Fibroblast of lung (primary cell): ENCODE measurements around the gene CLDN4. TPM values are rescaled to one million over a fixed set of nuclear protein-coding genes. Genes with fewer than 3 reads are reported as not detected.

Experiments
- DNase-seq, 2 donors: peaks; one replicate each; pipeline versions ENCODE4 v3.0.0 to v3.0.0-alpha.2; 2010; ENCODE audit warnings: low read depth in 2 of 2
- H2AFZ ChIP-seq: 2 replicates; pipeline ENCODE4 v1.5.1; 2012; ENCODE audit warnings: low read length, control low read depth, inconsistent platforms
- H3K27ac ChIP-seq: 2 replicates; pipeline ENCODE4 v1.5.1; 2011; ENCODE audit warnings: low read length, control low read depth; ENCODE audit not compliant: insufficient read depth
- H3K27me3 ChIP-seq: 2 replicates; pipeline ENCODE4 v1.5.1; 2011; ENCODE audit warnings: mild to moderate bottlenecking, low read length; ENCODE audit not compliant: control insufficient read depth, insufficient read depth
- H3K36me3 ChIP-seq: 2 replicates; pipeline ENCODE4 v1.5.1; 2011; ENCODE audit warnings: low read length; ENCODE audit not compliant: control insufficient read depth, insufficient read depth
- H3K4me1 ChIP-seq: 2 replicates; pipeline ENCODE4 v1.5.1; 2011; ENCODE audit warnings: low read length; ENCODE audit not compliant: control insufficient read depth, insufficient read depth; ENCODE audit errors: extremely low read depth
- H3K4me2 ChIP-seq: 2 replicates; pipeline ENCODE4 v1.5.1; 2011; ENCODE audit warnings: low read length, control low read depth; ENCODE audit not compliant: insufficient read depth; ENCODE audit errors: extremely low read depth
- H3K4me3 ChIP-seq, 4 experiments: fragments of 200-600 bp in 1 of 4; sonication (generic) in 1 of 4; replicated peaks in 1 of 4; 2 replicates each; pipeline ENCODE4 v1.5.1; 2011 to 2016; ENCODE audit warnings: low read length in 4 of 4, low read depth in 3 of 4, mild to moderate bottlenecking in 3 of 4, control low read depth in 2 of 4, inconsistent platforms in 1 of 4, mixed read lengths in 1 of 4; ENCODE audit not compliant: insufficient read depth in 1 of 4; ENCODE audit errors: control extremely low read depth in 1 of 4
- H3K79me2 ChIP-seq: 2 replicates; pipeline ENCODE4 v1.5.1; 2012; ENCODE audit warnings: mild to moderate bottlenecking, low read length, inconsistent platforms; ENCODE audit not compliant: control insufficient read depth, insufficient read depth
- H3K9ac ChIP-seq: 2 replicates; pipeline ENCODE4 v1.5.1; 2011; ENCODE audit warnings: mild to moderate bottlenecking, low read length, control low read depth; ENCODE audit not compliant: insufficient read depth
- H3K9me3 ChIP-seq: 2 replicates; pipeline ENCODE4 v1.5.1; 2012; ENCODE audit warnings: low read depth, low read length; ENCODE audit not compliant: control insufficient read depth, insufficient read depth
- H4K20me1 ChIP-seq: 2 replicates; pipeline ENCODE4 v1.5.1; 2011; ENCODE audit warnings: low read length; ENCODE audit not compliant: control insufficient read depth, insufficient read depth; ENCODE audit errors: extremely low read depth
- CTCF ChIP-seq, 2 donors: IDR thresholded peaks in 1 of 2; conservative IDR thresholded peaks in 1 of 2; 1 replicate in 1 of 2; 2 replicates in 1 of 2; pipeline ENCODE4 v1.5.1; 2011 to 2012; ENCODE audit warnings: low read length in 2 of 2, control low read depth in 1 of 2, inconsistent platforms in 1 of 2, low read depth in 1 of 2, mild to moderate bottlenecking in 1 of 2
- EZH2 ChIP-seq: IDR thresholded peaks from 2 replicates; pipeline ENCODE4 v1.5.1; 2012; ENCODE audit warnings: low read length, control low read depth, mild to moderate bottlenecking; ENCODE audit errors: missing control alignments
- polyA plus RNA-seq, 2 donors: library from polyadenylated mRNA; depleted of rRNA in 1 of 2; stranded (reverse) in 1 of 2; unstranded in 1 of 2; fragments of >200 nt; gene quantifications; 2 replicates each; pipeline ENCODE4 v1.2.1, GENCODE V29; 2011 to 2012; ENCODE audit warnings: missing spikeins in 1 of 2
- total RNA-seq: library from RNA; depleted of rRNA; stranded (reverse); fragments of >200 nt; gene quantifications from 2 replicates; pipeline ENCODE4 v1.2.1, GENCODE V29; 2014

The CLDN4 gene
- total and polyA plus RNA-seq, 2 donors (not counting 1 experiment from before 2014, with no cell fraction given): under 0.01 to 0.51 TPM

GRCh38 chr7:73856941-73857340 is 26.1 kb downstream of the CLDN4 start:
- H3K36me3 ChIP-seq: no peaks in the 10 kb centered on the region

GRCh38 chr7:73858807-73859206 is 28.0 kb downstream of the CLDN4 start:
- no peak overlapping the region for H3K4me3 ChIP-seq
- H3K27me3 ChIP-seq: no peaks in the 10 kb centered on the region
- no peak for DNase-seq
- no peak for TF ChIP-seq CTCF (conservative IDR thresholded peaks at IDR 0.05 in 1 of 2, IDR thresholded peaks at IDR 0.05 in 1 of 2; ENCODE audit: low read depth in 1 of 2, low read length in 2 of 2)
- TF ChIP-seq EZH2: no peak
- no peak overlapping the region for H3K9ac ChIP-seq
- no peaks in the 10 kb centered on the region for H3K79me2 ChIP-seq
- no peaks in the 10 kb centered on the region for H3K9me3 ChIP-seq
- no peaks in the 10 kb centered on the region for H3K36me3 ChIP-seq
- H2AFZ ChIP-seq: no peak overlapping the region
- H3K27ac ChIP-seq: no peak overlapping the region
- no peak overlapping the region for H3K4me2 ChIP-seq
- no peaks in the 10 kb centered on the region for H3K4me1 ChIP-seq
- H4K20me1 ChIP-seq: no peaks in the 10 kb centered on the region

More at GRCh38 chr7:73856941-73857340, 26.1 kb downstream of the CLDN4 start:
- H3K79me2 ChIP-seq: no peaks in the 10 kb centered on the region
- no peak overlapping the region for H3K4me3 ChIP-seq
- no peaks in the 10 kb centered on the region for H3K4me1 ChIP-seq
- no peak overlapping the region for H3K9ac ChIP-seq
- no peaks in the 10 kb centered on the region for H4K20me1 ChIP-seq
- H2AFZ ChIP-seq: no peak overlapping the region
- H3K9me3 ChIP-seq: no peaks in the 10 kb centered on the region
- no peak overlapping the region for H3K4me2 ChIP-seq
- no peaks in the 10 kb centered on the region for H3K27me3 ChIP-seq
- no peak overlapping the region for H3K27ac ChIP-seq
- TF ChIP-seq EZH2 (no peak), CTCF (conservative IDR thresholded peaks at IDR 0.05 in 1 of 2, IDR thresholded peaks at IDR 0.05 in 1 of 2; ENCODE audit: low read depth in 1 of 2, low read length in 2 of 2) (no peak)
- DNase-seq: no peak

GRCh38 chr7:73860859-73861258 is 30.1 kb downstream of the CLDN4 start, which contains the start of gene TMEM270:
TMEM270 (plus strand) TSS chr7:73861159; CDS start chr7:73861195, 36 bp downstream.
- Histone ChIP-seq H3K27me3 (no peaks in the 10 kb centered on the region), H3K4me3 (no peak within 1 kb of the TSS), H3K9me3 (no peaks in the 10 kb centered on the region), H3K27ac (no peak within 1 kb of the TSS), H3K4me2 (no peak within 1 kb of the TSS), H2AFZ (no peak within 1 kb of the TSS), H3K79me2 (no peaks in the 10 kb centered on the region), H3K9ac (no peak within 1 kb of the TSS), H4K20me1 (no peaks in the 10 kb centered on the region), H3K4me1 (no peaks in the 10 kb centered on the region), H3K36me3 (no peaks in the 10 kb centered on the region)
- no peak for DNase-seq
- TF ChIP-seq CTCF (conservative IDR thresholded peaks at IDR 0.05 in 1 of 2, IDR thresholded peaks at IDR 0.05 in 1 of 2; ENCODE audit: low read depth in 1 of 2, low read length in 2 of 2) (no peak), EZH2 (no peak)
